Lower leg skin (tissue), 4 donors: ENCODE data around the gene VPS13D. TPM values are rescaled to one million over a fixed set of nuclear protein-coding genes. Genes with fewer than 3 reads are reported as not detected.
"Not testable (repeated sequence)": the region's sequence is repeated elsewhere in the genome, so short reads cannot be mapped to it uniquely, and the experiment has no call there.

ENCODE experiments used
- DNase-seq, 2 donors: peaks; one replicate each; pipeline ENCODE4 v3.0.0-alpha.2; 2019; ENCODE audit warnings: low spot score in 2 of 2
- H3K4me3 ChIP-seq: fragments of 200-600 bp; sonication (generic); 2 replicates; pipeline ENCODE4 v1.5.1; 2017; ENCODE audit warnings: mild to moderate bottlenecking, low read depth; ENCODE audit not compliant: poor library complexity, severe bottlenecking
- POLR2A ChIP-seq, 2 donors: fragments of 450-650 bp; IDR thresholded peaks; one replicate each; pipeline ENCODE4 v1.6.1; 2016 to 2017; ENCODE audit warnings: antibody characterized with exemption in 2 of 2, mild to moderate bottlenecking in 1 of 2, moderate library complexity in 1 of 2
- WGBS, 2 donors: methylation state at CpG; one replicate each; pipeline ENCODE4 v1.1.5; 2018; 5-methylcytosine and 5-hydroxymethylcytosine counted together
- intact Hi-C: fragments of 100-400 bp; cut with DNase I; formaldehyde crosslinking; loops from one replicate; pipeline ENCODE4 v1.15.0; 2023; ENCODE audit warnings: low total_unique reads
- total RNA-seq, 4 donors: library from RNA; depleted of rRNA; stranded (reverse); fragments of >200 nt; gene quantifications; one replicate each; pipeline ENCODE4 v1.1.0, GENCODE V29; 2016
- TF ChIP-seq, protein P1 (sequence below), 3 donors: fragments of 450-650 bp; IDR thresholded peaks; one replicate each; pipeline ENCODE4 v1.5.1; 2016; ENCODE audit warnings: antibody characterized with exemption in 3 of 3, mild to moderate bottlenecking in 3 of 3, moderate library complexity in 2 of 3

VPS13D gene
- total RNA-seq, 4 donors from 2014 or later: 96.5 to 200 (median 116) TPM

DNA sequence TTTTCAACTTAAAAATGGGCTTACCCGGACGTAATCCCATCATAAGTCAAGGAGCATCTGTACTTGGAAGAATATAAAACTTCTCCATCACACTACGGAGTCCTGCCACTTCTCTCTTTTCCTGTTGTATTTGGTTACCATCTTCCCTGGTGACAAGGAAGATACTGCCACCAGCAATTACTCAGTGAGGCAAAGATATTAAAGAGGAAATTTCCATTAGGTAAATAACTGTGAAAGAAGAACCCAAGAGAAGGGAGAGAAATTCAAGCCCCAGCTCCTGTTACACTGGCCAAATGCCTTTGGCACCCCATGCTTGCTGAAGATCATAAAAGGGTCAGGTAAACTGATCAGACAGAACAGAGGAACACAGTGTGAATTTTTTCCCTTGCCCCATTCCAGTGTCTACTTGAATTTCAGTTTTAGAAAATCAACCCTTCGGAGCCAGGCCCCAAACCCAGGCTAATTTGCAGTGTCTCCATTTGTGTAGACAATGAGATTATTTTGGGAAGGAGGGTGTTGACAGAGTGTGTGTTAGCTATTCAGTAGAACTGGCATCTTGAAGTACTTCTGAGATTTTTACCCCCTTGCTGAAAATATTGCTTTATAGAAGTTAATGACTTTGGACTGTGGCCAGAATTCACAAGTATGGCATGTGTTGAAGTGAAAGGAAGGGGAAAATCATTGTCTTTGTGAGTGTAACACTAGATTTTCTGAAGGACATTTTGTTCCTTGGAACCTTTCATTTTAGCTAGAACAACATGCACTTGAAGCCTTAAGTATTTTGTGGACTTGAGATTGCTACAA, 221.1 kb downstream of the VPS13D start:
- H3K4me3 ChIP-seq: no peak overlapping the region
- intact Hi-C loops: no loop called here
- WGBS, 2 donors: 51 to 64% methylated on average over 4 of the region's 4 CpGs
- TF ChIP-seq, protein P1, sequence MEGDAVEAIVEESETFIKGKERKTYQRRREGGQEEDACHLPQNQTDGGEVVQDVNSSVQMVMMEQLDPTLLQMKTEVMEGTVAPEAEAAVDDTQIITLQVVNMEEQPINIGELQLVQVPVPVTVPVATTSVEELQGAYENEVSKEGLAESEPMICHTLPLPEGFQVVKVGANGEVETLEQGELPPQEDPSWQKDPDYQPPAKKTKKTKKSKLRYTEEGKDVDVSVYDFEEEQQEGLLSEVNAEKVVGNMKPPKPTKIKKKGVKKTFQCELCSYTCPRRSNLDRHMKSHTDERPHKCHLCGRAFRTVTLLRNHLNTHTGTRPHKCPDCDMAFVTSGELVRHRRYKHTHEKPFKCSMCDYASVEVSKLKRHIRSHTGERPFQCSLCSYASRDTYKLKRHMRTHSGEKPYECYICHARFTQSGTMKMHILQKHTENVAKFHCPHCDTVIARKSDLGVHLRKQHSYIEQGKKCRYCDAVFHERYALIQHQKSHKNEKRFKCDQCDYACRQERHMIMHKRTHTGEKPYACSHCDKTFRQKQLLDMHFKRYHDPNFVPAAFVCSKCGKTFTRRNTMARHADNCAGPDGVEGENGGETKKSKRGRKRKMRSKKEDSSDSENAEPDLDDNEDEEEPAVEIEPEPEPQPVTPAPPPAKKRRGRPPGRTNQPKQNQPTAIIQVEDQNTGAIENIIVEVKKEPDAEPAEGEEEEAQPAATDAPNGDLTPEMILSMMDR (IDR thresholded peaks at IDR 0.05): no peak
- TF ChIP-seq POLR2A (IDR thresholded peaks at IDR 0.05): no peak
- DNase-seq: no peak

DNA sequence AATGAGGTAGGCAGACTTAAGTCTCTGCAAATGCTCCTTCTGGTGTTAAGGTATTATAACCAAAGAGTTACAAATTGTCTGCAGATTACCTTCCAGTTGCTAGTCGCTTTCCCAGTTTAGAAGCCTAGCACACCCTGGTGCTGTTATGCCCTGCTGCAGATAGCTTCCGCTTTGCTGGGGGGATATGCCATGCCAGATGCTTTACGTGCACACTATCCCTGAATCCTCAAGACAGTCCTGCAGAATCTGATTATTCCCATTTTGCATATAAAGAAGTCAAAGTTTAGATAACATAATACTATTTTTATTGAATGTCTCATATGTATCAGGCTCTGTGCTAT, 221.7 kb downstream of the VPS13D start:
- no peak for DNase-seq
- intact Hi-C loops: no loop called here
- TF ChIP-seq, protein P1 (IDR thresholded peaks at IDR 0.05): no peak
- no peak for TF ChIP-seq POLR2A (IDR thresholded peaks at IDR 0.05)
- H3K4me3 ChIP-seq: no peak overlapping the region
- 90 to 98% methylated on average over 3 of the region's 3 CpGs for WGBS, 2 donors

DNA sequence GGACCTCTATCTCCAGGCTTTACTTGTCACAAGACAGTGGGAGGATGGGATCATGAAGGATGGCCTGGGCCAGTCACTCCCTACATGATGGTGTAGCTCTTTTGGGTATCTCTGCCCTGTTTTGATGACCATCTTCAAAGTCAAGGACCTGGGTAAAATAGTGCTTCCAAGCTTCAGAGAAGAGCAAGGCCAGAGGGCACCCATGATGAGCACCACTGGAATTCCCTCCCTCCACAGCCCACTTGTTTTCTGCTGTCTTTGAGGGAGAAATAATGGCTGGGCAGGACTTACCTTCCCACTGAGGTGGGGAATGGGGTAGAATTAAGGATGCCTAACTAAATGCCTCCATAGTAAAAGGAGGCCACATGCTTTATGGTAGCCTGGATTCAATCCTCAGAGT, 222.4 kb downstream of the VPS13D start:
- DNase-seq: peak in 1 of 2 donors; percentile 29
- intact Hi-C loops: no loop called here
- TF ChIP-seq POLR2A (IDR thresholded peaks at IDR 0.05): no peak
- TF ChIP-seq, protein P1 (IDR thresholded peaks at IDR 0.05): no peak
- H3K4me3 ChIP-seq: no peak overlapping the region

DNA sequence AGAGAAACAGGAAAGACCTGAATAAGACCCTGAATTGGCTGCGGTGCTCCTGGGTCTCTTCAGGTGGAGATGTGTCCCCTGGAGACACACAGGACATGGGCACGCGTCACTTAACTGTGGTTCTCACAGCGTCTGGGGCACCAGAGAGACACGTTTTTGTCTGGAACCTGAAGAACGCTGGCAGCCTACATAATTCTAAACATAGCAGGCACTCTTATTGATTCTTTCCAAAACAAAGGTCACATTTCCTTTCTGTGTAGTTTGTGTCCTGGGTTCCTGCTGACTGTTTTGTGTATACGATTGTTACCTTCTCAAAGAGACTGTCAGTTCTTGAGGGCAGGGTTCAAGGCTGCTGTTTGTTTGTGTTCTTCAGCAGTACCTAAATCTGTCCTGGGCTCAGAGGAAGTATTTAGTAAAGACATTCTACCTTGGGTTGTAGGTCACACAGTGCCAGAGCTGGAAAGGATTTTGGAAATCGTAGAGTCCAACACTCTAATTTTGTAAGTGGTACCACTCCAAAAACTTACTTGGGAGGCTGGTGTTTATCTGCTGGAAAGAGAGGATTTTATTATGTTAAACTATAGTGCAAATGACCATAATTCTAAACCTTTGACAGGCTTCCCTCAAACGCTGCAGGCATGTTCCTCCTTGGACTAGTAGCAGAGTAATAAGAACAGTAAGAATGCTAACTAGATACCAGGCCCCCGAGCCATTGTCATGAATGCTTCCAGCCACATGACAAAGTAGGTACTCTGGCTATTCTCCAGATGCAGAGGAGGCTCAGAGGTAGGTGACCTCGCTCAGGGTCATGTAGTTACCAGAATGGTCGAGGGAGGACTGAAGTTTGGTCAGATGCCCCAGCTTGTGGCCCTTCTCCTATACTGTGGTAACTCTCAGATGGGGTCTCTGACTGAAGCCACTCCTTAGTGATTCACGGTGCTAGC, 223.8 kb downstream of the VPS13D start:
- H3K4me3 ChIP-seq: no peak overlapping the region
- DNase-seq: peak in 1 of 2 donors; percentile 81
- 50 to 56% methylated on average over 13 of the region's 13 CpGs for WGBS, 2 donors
- TF ChIP-seq, protein P1 (IDR thresholded peaks at IDR 0.05): no peak
- TF ChIP-seq POLR2A (IDR thresholded peaks at IDR 0.05): no peak
- intact Hi-C loops: no loop called here

DNA sequence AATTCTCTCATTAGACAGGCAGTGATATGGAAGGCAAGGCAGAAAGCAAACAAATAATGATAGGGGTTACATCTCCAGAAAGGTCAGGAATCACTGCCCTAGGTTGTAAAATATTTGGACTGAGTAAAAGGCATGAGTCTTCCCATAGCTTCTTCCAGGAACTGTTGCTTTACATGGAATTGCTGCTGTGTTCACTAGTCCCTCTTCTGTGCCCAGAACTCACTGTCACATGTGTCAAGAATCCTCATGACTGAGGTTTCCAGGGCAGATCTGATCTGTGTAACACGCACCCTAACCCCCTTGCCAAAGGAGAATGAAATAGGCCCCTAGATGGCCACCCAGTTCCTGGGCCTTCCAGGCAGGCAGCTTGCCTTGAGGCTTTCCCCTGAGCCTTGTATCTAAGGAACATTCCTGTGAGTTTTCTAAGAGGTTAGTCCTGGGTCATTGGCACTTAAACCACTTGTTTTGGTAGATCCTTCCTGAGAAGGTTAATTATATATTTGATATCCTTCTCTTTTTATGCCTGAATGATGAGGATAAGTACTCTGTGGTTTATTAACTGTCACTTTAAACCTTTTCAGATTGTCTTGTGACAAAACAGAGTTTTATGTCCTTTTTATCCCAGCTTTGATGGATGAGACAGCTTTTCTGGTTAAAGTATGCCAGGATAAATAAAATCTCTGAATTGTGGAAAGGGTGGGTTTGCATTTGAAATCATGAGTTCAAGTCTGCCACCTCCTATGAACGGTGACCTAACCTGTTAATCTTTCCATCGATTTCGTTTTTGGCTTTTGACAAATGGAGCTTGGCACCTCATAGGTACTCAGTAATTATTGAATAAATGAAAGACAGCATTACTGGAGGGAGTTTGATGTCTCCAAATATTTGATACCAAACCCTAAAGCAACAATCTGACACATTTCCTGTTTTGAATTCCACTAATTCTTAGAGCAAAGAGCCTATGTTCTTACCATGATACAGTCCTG, 224.9 kb downstream of the VPS13D start:
- H3K4me3 ChIP-seq: no peak overlapping the region
- DNase-seq: peak; percentile 81 to 90
- intact Hi-C loops: no loop called here
- TF ChIP-seq, protein P1 (IDR thresholded peaks at IDR 0.05): no peak
- no peak for TF ChIP-seq POLR2A (IDR thresholded peaks at IDR 0.05)
- WGBS, 2 donors: 45 to 47% methylated on average over 4 of the region's 4 CpGs

DNA sequence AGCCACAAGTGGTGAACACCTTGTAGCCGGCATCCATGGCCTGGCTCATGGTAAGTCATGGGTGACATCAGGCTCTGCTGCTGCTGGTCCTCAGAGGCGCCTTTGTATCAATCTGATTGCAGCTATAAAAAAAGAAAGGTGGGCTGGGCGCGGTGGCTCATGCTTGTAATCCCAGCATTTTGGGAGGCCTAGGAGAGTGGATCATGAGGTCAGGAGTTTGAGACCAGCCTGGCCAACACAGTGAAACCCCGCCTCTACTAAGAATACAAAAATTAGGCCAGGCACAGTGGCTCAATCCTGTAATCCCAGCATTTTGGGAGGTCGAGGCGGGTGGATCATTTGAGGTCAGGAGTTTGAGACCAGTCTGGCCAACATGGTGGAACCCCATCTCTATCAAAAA, 226.3 kb downstream of the VPS13D start:
- DNase-seq: peak in 1 of 2 donors; percentile 76
- WGBS, 2 donors: 92 to 99% methylated on average over 7 of the region's 7 CpGs
- intact Hi-C loops, H3K4me3 ChIP-seq: not testable (repeated sequence)
